GM10847 (cell line): Measurements from ENCODE around the gene HBS1L.

Source experiments
- POLR2A ChIP-seq: IDR thresholded peaks from 2 replicates; pipeline ENCODE4 v1.6.1; 2011; ENCODE audit not compliant: insufficient read length; ENCODE audit errors: extremely low read depth

Gene HBS1L

GRCh38 chr6:134999107-134999506, 55.5 kb downstream of the HBS1L start:
- no peak for TF ChIP-seq POLR2A

DNA sequence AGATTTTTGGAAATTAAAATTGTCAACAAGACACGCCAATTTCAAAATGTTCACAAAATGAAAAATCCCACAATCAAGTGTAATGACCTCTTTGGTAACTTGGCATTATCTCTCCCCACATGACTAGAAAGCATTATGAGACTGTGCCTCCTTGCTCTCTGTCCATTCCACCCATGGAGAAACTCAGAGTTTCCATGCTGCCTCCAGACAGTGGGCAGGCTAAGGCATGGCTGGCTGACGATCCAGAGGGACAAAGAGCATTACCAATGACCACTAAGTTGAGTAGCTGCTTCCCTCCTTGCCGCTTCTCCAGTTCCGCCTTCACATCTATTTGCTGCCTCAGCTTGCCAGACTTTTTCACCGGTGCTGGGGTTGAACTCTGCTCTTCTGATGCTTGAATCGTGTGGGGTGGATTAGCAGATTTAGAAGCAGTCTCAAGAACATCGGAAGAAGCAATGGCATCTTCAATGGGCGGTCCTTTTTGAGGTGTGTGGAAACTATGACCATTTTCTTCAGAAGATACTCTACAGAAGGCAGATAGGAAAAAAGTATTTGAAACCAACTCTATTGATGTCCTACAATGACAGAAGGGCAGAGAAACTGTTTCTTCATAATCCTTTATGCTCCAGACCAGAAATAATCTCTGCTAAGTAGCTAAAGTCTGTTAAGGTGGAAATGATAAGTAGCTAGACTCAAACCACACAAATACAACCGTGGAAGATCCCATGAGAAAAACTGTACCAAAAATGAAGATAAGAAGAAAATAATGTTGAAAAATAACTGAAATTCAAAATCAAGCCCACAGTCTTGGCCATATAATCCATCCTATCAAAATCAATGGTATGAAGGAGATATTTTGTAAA, 57.3 kb downstream of the HBS1L start:
- no peak for TF ChIP-seq POLR2A

DNA sequence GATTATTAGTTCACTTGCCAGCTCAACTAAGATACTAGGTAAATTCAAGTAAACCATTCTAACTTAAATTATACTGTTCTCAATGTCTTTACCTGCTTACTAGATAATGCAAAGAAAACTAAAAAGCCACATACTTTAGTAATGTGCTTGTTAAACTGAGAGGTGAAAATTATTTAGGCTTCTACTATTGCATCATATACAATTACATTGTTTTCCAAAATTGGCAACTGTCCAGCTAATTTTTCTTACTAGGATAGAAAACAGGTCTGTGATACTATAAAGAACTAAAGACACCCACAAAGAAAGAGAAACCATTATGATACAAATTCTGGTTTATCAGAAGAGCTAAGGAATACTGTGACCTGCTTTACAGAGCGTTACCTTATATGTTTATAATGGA, 59.1 kb downstream of the HBS1L start:
- no peak for TF ChIP-seq POLR2A

DNA sequence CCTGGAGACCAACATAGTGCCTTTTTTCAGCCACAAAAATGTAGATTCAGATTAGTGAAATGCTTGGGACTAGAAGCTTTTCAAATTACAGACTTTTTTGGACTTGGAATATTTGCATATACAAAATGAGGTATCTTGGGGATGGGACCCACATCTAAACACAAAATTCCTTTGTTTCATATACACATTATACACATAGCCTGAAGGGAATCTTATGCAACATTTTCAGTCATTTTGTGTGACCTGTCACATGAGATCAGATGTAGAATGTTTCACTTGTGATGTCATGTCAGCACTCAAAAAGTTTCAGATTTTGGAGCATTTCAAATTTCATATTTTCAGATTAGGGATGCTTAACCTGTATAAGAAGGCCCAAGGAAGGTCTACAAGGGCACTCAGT, 60.2 kb downstream of the HBS1L start:
- no peak for TF ChIP-seq POLR2A

GRCh38 chr6:134992155-134992554, 62.5 kb downstream of the HBS1L start:
- no peak for TF ChIP-seq POLR2A

DNA sequence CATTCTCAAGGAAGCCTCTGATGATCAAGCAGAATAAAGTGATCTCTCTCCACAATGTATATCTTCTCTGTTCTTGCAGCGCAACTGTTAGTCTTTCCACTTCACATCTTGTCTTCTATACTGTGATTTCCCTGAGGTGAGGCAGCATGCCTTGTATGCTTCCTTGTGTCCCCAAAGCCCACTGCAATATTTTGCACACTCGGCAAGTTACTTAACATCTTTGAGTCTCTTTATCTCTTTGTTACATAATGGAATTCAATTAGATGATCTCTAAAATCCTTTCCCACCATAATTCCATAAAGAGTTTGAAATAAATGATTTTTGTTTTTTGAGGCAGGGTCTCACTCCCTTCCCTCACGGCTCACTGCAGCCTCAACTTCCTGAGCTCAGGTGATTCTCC, 64.4 kb downstream of the HBS1L start:
- no peak for TF ChIP-seq POLR2A

GRCh38 chr6:134984821-134985220, 69.8 kb downstream of the HBS1L start:
- no peak for TF ChIP-seq POLR2A

GRCh38 chr6:134983823-134984222, 70.8 kb downstream of the HBS1L start:
- TF ChIP-seq POLR2A, result no peak

GRCh38 chr6:134982161-134982560, 72.5 kb downstream of the HBS1L start:
- TF ChIP-seq POLR2A, result no peak

- TF ChIP-seq POLR2A, result no peak
Measured at GRCh38 chr6:134980846-134981245, 73.8 kb downstream of the HBS1L start.

GRCh38 chr6:134979142-134979541, 75.5 kb downstream of the HBS1L start:
- no peak for TF ChIP-seq POLR2A

GRCh38 chr6:134974370-134974769, 80.3 kb downstream of the HBS1L start:
- no peak for TF ChIP-seq POLR2A

GRCh38 chr6:134967711-134968110, 86.9 kb downstream of the HBS1L start:
- TF ChIP-seq POLR2A, result no peak

DNA sequence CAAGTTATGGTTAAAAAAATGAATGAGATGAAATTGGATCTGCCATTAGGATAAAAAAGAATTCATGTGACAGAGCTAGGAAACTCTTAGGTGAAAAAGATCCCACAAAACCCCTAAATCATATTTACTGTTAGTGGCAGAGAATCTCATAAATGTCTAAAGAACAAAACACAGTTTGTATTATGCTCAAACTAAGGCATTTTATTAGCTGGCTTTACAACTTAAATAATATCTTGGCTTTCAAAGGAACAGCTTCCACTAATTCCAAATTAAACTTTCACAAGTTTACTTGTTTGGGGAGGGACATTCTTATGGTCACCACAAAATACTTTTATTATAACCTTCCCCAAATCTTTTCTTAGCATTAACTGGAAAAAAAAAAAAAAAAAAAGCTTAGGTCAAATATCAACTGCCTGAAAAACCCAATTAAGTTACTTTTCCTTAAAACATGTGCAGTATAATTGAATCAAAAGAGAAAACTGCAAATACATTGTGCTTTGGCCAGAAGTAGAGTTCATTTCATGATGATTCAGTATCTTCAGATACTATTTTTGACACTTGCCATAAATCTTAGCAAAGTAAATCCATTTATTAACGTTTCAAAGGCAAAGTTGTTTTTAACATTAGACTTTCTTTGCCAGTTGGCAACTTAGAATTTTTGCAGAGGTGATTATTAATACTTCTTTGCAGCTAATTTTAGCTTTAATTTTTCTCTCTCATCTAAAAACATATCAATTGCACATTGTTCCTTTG, 90.0 kb downstream of the HBS1L start:
- TF ChIP-seq POLR2A, result no peak

GRCh38 chr6:134962421-134962820, 92.2 kb downstream of the HBS1L start:
- no peak for TF ChIP-seq POLR2A

DNA sequence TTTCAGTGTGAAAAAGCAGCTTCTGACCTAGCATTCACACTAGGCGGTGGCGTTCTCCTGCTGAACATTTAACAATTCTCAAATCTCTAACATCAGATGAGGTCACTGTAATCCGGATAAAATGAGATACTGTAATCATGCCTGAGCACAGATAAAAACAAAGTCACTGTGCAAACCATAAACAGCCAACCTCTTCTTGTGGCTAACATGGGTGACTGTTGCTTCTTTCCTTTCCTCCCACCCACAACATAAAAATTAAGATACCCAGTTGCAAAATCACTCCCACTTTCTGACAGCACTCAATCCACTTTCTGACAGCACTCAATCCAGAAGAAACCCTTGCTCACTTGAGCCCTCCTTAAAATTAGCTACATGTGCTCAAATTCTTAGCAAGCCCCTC, 93.3 kb downstream of the HBS1L start:
- no peak for TF ChIP-seq POLR2A

DNA sequence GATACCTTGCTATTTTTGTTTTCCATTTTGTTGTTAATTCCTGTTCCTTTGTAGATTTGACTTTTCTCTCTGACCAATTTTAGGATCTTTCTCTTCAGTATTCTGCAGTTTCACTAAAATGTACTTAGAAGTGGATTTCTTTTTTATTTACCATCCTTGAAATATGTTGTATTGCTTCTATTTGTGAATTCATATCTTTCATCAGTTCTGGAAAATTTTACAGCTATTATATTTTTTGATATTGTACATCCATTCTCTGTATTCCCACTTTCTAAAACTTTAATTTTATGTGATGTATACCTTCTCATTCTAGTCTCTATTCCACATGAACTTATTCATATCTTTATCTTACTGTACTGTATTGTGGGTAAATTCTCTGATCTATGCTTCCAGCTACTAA, 95.0 kb downstream of the HBS1L start:
- TF ChIP-seq POLR2A, result no peak

GRCh38 chr6:134956676-134957075, 97.9 kb downstream of the HBS1L start:
- TF ChIP-seq POLR2A, result no peak
